Activated CD4-positive, alpha-beta T cell treated with anti-CD3 and anti-CD28 coated beads, Interleukin-2, amount 50 U/mL, for 4 hours (primary cell): Measurements from ENCODE around the gene TEX51.

ENCODE experiments used
- DNase-seq, 2 experiments: peaks; one replicate each; pipeline ENCODE4 v3.0.0-alpha.2; 2020

The TEX51 gene

GRCh38 chr2:126894082-126894481, 4.6 kb upstream of the TEX51 start:
- DNase-seq, result no peak

- no peak for DNase-seq
These were observed 4.0 kb upstream of the TEX51 start for GRCh38 chr2:126894585-126895182.

- DNase-seq, result no peak
These were observed 3.4 kb upstream of the TEX51 start for GRCh38 chr2:126895336-126895735.

GRCh38 chr2:126896471-126896870, 2.2 kb upstream of the TEX51 start:
- DNase-seq, result no peak

GRCh38 chr2:126899616-126900185, 1.0 kb downstream of the TEX51 start:
- no peak for DNase-seq

GRCh38 chr2:126900646-126901319, 2.1 kb downstream of the TEX51 start:
- no peak for DNase-seq

- DNase-seq, result no peak
These were observed 2.8 kb downstream of the TEX51 start for GRCh38 chr2:126901459-126901858.

GRCh38 chr2:126902152-126902835, 3.6 kb downstream of the TEX51 start:
- DNase-seq, result no peak

- no peak for DNase-seq
These were observed 4.2 kb downstream of the TEX51 start for GRCh38 chr2:126902859-126903258.

GRCh38 chr2:126905991-126906390, 7.3 kb downstream of the TEX51 start:
- no peak for DNase-seq

GRCh38 chr2:126906781-126907180, 8.1 kb downstream of the TEX51 start:
- no peak for DNase-seq

- no peak for DNase-seq
These were observed 9.0 kb downstream of the TEX51 start for GRCh38 chr2:126907671-126908070.

GRCh38 chr2:126908721-126909177, 10.1 kb downstream of the TEX51 start:
- DNase-seq, result no peak

GRCh38 chr2:126909366-126909765, 10.7 kb downstream of the TEX51 start:
- DNase-seq, result no peak

GRCh38 chr2:126909781-126910180, 11.1 kb downstream of the TEX51 start:
- DNase-seq, result no peak

- DNase-seq, result no peak
These were observed 11.9 kb downstream of the TEX51 start for GRCh38 chr2:126910637-126911036.

GRCh38 chr2:126911111-126911796, 12.6 kb downstream of the TEX51 start:
- DNase-seq, result no peak

GRCh38 chr2:126912201-126912600, 13.5 kb downstream of the TEX51 start:
- no peak for DNase-seq

- no peak for DNase-seq
These were observed 14.6 kb downstream of the TEX51 start for GRCh38 chr2:126913329-126913728.

GRCh38 chr2:126913881-126914615, 15.4 kb downstream of the TEX51 start:
- DNase-seq, result no peak

- DNase-seq, result no peak
These were observed 16.3 kb downstream of the TEX51 start for GRCh38 chr2:126914811-126915500.

GRCh38 chr2:126915903-126916302, 17.2 kb downstream of the TEX51 start:
- no peak for DNase-seq
